ENCODE measurements around the gene BOLA1.
"Not testable (repeated sequence)": the region's sequence is repeated elsewhere in the genome, so short reads cannot be mapped to it uniquely, and the experiment has no call there.

BOLA1 gene

GRCh38 chr1:149932474-149932873 is 33.1 kb downstream of the BOLA1 start:
- DNase-seq, result no peak

DNA sequence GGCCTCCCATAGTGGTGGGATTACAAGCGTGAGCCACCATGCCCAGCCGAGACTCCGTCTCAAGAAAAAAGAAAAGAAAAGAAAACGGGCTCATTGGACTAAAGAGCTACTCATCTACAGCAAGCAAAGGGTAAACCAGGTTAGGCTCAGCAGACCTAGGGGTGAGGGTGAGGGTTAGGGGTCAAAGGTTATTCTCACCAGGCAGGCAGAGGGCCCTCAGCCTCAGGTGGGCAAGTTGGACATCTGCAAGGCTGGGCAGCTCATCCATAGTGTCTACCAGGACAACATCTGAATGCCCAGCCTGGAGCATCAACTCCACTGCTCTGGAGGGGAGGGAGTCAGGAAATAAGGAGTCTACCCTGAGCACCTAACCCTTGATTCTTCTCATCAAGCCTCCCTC is 33.8 kb downstream of the BOLA1 start:
- DNase-seq, result no peak

GRCh38 chr1:149934356-149934755 is 35.0 kb downstream of the BOLA1 start:
- DNase-seq, result no peak

DNA sequence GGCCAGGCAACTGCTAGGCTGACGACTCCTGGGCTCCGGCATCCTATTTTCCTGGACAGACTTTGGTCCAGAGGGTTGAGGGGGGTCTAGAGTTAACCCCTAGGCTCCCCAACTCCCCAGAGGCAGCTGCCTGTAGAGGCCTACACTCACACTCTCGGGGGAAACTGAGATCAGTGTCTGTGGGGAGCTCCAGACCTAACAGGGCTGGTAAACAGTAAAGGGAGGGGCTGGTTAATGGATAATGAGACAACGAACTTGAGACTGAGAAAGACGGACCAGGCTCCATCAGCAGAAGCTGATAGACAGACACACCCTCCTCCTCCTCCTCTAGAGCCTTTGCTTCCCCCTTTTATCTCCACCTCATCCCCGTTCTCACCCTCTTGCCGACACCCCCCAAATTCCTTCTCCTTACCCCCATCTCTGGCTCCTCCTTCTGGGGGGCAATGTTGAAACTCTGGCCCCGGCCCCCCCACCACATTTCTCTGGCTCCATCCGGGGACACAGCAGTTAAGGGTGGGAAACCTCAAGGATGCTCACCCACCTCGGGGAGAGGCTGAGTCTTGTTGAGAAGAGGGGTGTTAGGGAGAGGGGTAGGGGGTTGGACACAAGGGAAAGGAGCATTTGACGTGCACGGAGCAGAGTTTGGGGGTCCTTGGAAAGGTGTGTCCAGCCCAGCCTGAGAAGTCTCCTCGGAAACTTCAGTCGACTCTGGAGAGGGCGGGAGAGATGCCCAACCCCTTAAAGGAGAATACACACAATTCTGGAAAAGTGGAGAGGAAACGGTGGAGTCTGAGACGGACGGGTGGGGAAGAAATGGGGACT is 37.0 kb downstream of the BOLA1 start, which contains the start of gene MTMR11:
Gene MTMR11 (minus strand): TSS at position 710 of the 822 bp plus-strand sequence. CDS start 232 bp downstream, at position 478.
- no peak for DNase-seq

- no peak for DNase-seq
These were observed 37.8 kb downstream of the BOLA1 start for GRCh38 chr1:149936992-149937705.

DNA sequence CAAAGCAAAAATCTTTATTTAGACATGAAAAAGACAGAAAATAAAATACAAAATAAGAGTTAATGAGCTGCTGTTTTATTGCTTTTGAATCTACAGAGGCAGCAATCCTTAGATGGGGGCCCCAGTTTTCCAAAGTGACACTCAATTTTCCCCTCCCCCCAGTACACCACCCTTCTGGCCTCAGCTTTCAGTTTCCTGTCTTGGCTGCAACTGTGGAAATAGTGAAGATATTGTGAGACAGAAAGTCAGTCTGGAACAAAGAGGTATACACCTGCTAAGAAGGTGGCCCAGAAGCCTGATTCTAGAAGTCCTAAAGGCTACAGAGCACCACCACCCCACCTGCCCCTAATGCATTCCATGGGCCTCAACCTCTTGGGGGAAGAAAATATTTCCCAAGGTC is 38.4 kb downstream of the BOLA1 start:
- no peak for DNase-seq

DNA sequence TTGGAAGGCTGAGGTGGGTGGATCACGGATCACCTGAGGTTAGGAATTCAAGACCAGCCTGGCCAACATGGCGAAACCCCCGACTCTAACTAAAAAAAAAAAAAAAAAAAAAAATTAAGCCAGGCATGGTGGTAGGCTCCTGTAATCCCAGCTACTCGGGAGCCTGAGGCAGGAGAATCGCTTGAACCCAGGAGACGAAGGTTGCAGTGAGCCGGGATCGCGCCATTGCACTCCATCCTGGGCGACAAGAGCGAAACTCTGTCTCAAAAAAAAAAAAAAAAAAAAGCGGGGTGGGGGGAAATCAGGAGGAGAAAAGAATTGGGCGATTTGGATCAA is 39.3 kb downstream of the BOLA1 start:
- DNase-seq, result not testable (repeated sequence)

- no peak for DNase-seq
These were observed 41.1 kb downstream of the BOLA1 start for GRCh38 chr1:149940427-149940826.

DNA sequence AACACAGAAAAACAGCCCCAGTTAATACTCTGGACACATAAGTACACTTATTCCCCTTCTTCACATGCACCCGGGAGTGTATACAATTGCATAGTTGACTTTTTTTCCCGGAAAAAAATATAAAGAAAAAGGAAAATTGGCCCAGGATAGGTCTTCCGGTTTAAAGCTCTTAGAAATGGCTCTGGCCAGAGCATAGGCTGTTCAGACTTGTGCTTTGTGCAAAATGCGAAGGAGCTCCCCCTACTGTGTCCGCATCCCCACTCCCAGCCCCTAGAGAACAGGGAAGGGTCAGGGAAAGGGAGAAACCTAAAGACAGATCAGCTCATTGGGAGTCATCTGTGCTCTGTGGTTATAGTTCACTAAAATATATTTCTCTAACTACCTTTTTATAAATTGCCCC is 42.8 kb downstream of the BOLA1 start:
- no peak for DNase-seq

DNA sequence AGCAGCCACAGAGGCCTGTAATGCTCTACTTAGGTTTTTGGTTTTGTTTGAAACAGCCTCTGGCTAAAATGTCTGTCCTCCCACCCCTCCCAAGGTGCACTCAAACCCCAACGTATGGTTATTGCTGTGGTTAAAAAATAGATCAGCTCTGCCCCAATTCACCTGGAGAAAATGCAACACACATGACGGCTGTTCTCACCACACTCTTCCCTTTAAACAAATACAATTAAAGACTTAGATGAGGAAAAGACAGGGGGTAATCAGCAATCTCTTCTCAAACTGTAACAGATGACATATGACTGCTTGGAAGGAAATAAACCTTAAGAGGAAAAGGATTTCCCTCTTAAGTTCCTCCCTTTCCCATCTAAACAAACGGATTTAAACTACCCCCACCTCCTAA is 43.5 kb downstream of the BOLA1 start:
- DNase-seq, result no peak

- DNase-seq, result no peak
These were observed 45.8 kb downstream of the BOLA1 start for GRCh38 chr1:149945206-149945605.

- no peak for DNase-seq
These were observed 50.5 kb downstream of the BOLA1 start for GRCh38 chr1:149949911-149950310.

Data from activated CD4-positive, alpha-beta T cell treated with anti-CD3 and anti-CD28 coated beads, Interleukin-2, amount 50 U/mL, for 1 hour (primary cell).